DND-41 (cell line): ENCODE results near the gene VIPAS39.

Experiments
- CTCF ChIP-seq: IDR thresholded peaks from 2 replicates; pipeline ENCODE4 v1.5.1; 2012; ENCODE audit warnings: borderline replicate concordance, low read length, moderate library complexity, mild to moderate bottlenecking; ENCODE audit not compliant: poor library complexity, severe bottlenecking; ENCODE audit errors: extremely low read depth
- EZH2 ChIP-seq: IDR thresholded peaks from 3 replicates; pipeline ENCODE4 v1.6.1; 2012; ENCODE audit warnings: borderline replicate concordance, low read depth, mild to moderate bottlenecking, moderate library complexity, low read length, inconsistent platforms; ENCODE audit not compliant: severe bottlenecking

GRCh38 chr14:77482422-77482821, 25.0 kb upstream of the VIPAS39 start:
- TF ChIP-seq CTCF: no peak
- TF ChIP-seq EZH2: no peak
